Neural cell (in vitro differentiated cells): ENCODE data around the gene CPLX1. TPM values are rescaled to one million over a fixed set of nuclear protein-coding genes. Genes with fewer than 3 reads are reported as not detected.

ENCODE experiments used
- H2AFZ ChIP-seq: fragments of 200-600, 300-800 bp; sonication (generic), shearing (Covaris generic); 2 replicates; pipeline ENCODE4 v1.6.0; 2014; ENCODE audit warnings: low read depth, mild to moderate bottlenecking, antibody characterized with exemption, low read length, moderate library complexity
- H3F3A ChIP-seq: fragments of 200-600 bp; shearing (Covaris generic); 2 replicates; pipeline ENCODE4 v1.6.1; 2016; ENCODE audit warnings: mild to moderate bottlenecking, moderate library complexity, mixed read lengths, antibody characterized with exemption, low read length; ENCODE audit not compliant: insufficient read depth, poor library complexity, severe bottlenecking
- H3K27ac ChIP-seq: fragments of 200-600, 300-800 bp; sonication (generic), shearing (Covaris generic); 2 replicates; pipeline ENCODE4 v1.5.1; 2014; ENCODE audit warnings: mild to moderate bottlenecking, low read length, moderate library complexity
- H3K27me3 ChIP-seq: fragments of 300-800, 200-600 bp; sonication (generic), shearing (Covaris generic); 2 replicates; pipeline ENCODE4 v1.6.0; 2014; ENCODE audit warnings: mild to moderate bottlenecking, low read depth, low read length, moderate library complexity; ENCODE audit not compliant: insufficient read depth
- H3K36me3 ChIP-seq: fragments of 300-800, 200-600 bp; sonication (generic), shearing (Covaris generic); 2 replicates; pipeline ENCODE4 v1.5.1; 2014; ENCODE audit warnings: mild to moderate bottlenecking, antibody characterized with exemption, low read length, moderate library complexity; ENCODE audit not compliant: insufficient read depth
- H3K4me2 ChIP-seq: fragments of 300-800, 200-600 bp; sonication (generic), shearing (Covaris generic); 2 replicates; pipeline ENCODE4 v1.6.0; 2014; ENCODE audit warnings: mild to moderate bottlenecking, low read length
- H3K4me3 ChIP-seq: fragments of 300-800, 200-600 bp; sonication (generic), shearing (Covaris generic); 2 replicates; pipeline ENCODE4 v1.5.1; 2014; ENCODE audit warnings: mild to moderate bottlenecking, low read length, moderate library complexity
- H3K79me2 ChIP-seq: fragments of 200-600 bp; shearing (Covaris generic); replicated peaks from 2 replicates; pipeline ENCODE4 v1.6.0; 2014; ENCODE audit warnings: mild to moderate bottlenecking, low read length, moderate library complexity; ENCODE audit not compliant: insufficient read depth
- H3K9ac ChIP-seq: fragments of 300-800, 200-600 bp; sonication (generic), shearing (Covaris generic); 2 replicates; pipeline ENCODE4 v1.6.1; 2016; ENCODE audit warnings: mild to moderate bottlenecking, low read length, mixed read lengths
- H3K9me2 ChIP-seq: fragments of 200-600 bp; shearing (Covaris generic); 2 replicates; pipeline ENCODE4 v1.6.1; 2016; ENCODE audit warnings: mild to moderate bottlenecking, low read length, mixed read lengths; ENCODE audit not compliant: insufficient read depth
- H3K9me3 ChIP-seq: fragments of 200-600, 300-800 bp; sonication (generic), shearing (Covaris generic); 2 replicates; pipeline ENCODE4 v1.6.1; 2016; ENCODE audit warnings: mild to moderate bottlenecking, mixed run types, low read length, moderate library complexity, mixed read lengths
- H4K20me1 ChIP-seq: fragments of 200-600 bp; shearing (Covaris generic); 2 replicates; pipeline ENCODE4 v1.6.1; 2016; ENCODE audit warnings: mild to moderate bottlenecking, mixed run types; ENCODE audit not compliant: insufficient read depth
- CTCF ChIP-seq: fragments of 450-650 bp; IDR thresholded peaks from 2 replicates; pipeline ENCODE4 v1.5.1; 2014; ENCODE audit warnings: antibody characterized with exemption, mild to moderate bottlenecking, moderate library complexity; ENCODE audit not compliant: poor library complexity, severe bottlenecking
- EP300 ChIP-seq: fragments of 450-650 bp; conservative IDR thresholded peaks from 2 replicates; pipeline ENCODE4 v1.6.1; 2014; ENCODE audit warnings: antibody characterized with exemption, mild to moderate bottlenecking, moderate library complexity; ENCODE audit not compliant: poor library complexity, severe bottlenecking
- EZH2 ChIP-seq: fragments of 200-600, 300-800 bp; shearing (Covaris generic), sonication (generic); IDR thresholded peaks from 2 replicates; pipeline ENCODE4 v1.6.1; 2014; ENCODE audit warnings: antibody characterized with exemption, low read length, borderline replicate concordance, mild to moderate bottlenecking; ENCODE audit not compliant: insufficient read depth, poor library complexity, severe bottlenecking
- MXI1 ChIP-seq: fragments of 450-650 bp; conservative IDR thresholded peaks from 2 replicates; pipeline ENCODE4 v1.6.1; 2014; ENCODE audit warnings: antibody characterized with exemption, mild to moderate bottlenecking; ENCODE audit not compliant: poor library complexity, severe bottlenecking
- POLR2AphosphoS5 ChIP-seq: IDR thresholded peaks from 2 replicates; pipeline ENCODE4 v1.6.1; 2012
- RAD21 ChIP-seq: fragments of 450-650 bp; conservative IDR thresholded peaks from 2 replicates; pipeline ENCODE4 v1.6.1; 2014; ENCODE audit warnings: antibody characterized with exemption, mild to moderate bottlenecking, moderate library complexity
- REST ChIP-seq: IDR thresholded peaks from 2 replicates; pipeline ENCODE4 v1.6.1; 2012; ENCODE audit warnings: borderline replicate concordance
- SMC3 ChIP-seq: fragments of 450-650 bp; conservative IDR thresholded peaks from 2 replicates; pipeline ENCODE4 v1.6.1; 2014; ENCODE audit warnings: antibody characterized with exemption, mild to moderate bottlenecking, moderate library complexity; ENCODE audit not compliant: poor library complexity
- TAF1 ChIP-seq: IDR thresholded peaks from 2 replicates; pipeline ENCODE4 v1.6.1; 2012; ENCODE audit warnings: low read depth
- polyA plus RNA-seq: library from polyadenylated mRNA; depleted of rRNA; stranded (reverse); fragments of >200 nt; gene quantifications from 2 replicates; pipeline ENCODE4 v1.2.3, GENCODE V29; 2014

The CPLX1 gene
- polyA plus RNA-seq, 1 donor from 2014 or later, result 7.6 TPM

GRCh38 chr4:831483-831805, 5.5 kb upstream of the CPLX1 start:
- H3K27me3 ChIP-seq, result peaks cover 2% of the 10 kb centered on the region
- no peaks in the 10 kb centered on the region for H3K9me2 ChIP-seq
- H3K9ac ChIP-seq, result no peak overlapping the region
- H2AFZ ChIP-seq, result no peak overlapping the region
- no peak overlapping the region for H3K4me2 ChIP-seq
- no peak overlapping the region for H3K27ac ChIP-seq
- TF ChIP-seq POLR2AphosphoS5 (no peak), REST (no peak), SMC3 (no peak), MXI1 (no peak), CTCF (no peak), EZH2 (no peak), RAD21 (no peak), EP300 (no peak), TAF1 (no peak)
- H3F3A ChIP-seq, result no peaks in the 10 kb centered on the region
- H4K20me1 ChIP-seq, result no peaks in the 10 kb centered on the region
- H3K79me2 ChIP-seq, result no peaks in the 10 kb centered on the region
- no peaks in the 10 kb centered on the region for H3K9me3 ChIP-seq
- no peak overlapping the region for H3K4me3 ChIP-seq
- no peaks in the 10 kb centered on the region for H3K36me3 ChIP-seq

- Histone ChIP-seq H3K9ac (no peak overlapping the region), H3K27me3 (peaks cover 2% of the 10 kb centered on the region), H3K79me2 (no peaks in the 10 kb centered on the region), H3F3A (no peaks in the 10 kb centered on the region), H3K9me2 (no peaks in the 10 kb centered on the region), H3K4me3 (no peak overlapping the region), H2AFZ (no peak overlapping the region), H3K27ac (no peak overlapping the region), H4K20me1 (no peaks in the 10 kb centered on the region), H3K4me2 (no peak overlapping the region), H3K9me3 (no peaks in the 10 kb centered on the region), H3K36me3 (no peaks in the 10 kb centered on the region)
- no peak for TF ChIP-seq MXI1
- no peak for TF ChIP-seq TAF1
- no peak for TF ChIP-seq REST
- no peak for TF ChIP-seq RAD21
- no peak for TF ChIP-seq EZH2
- no peak for TF ChIP-seq CTCF
- no peak for TF ChIP-seq SMC3
- no peak for TF ChIP-seq EP300
- no peak for TF ChIP-seq POLR2AphosphoS5
Measured at GRCh38 chr4:830601-831482, 4.9 kb upstream of the CPLX1 start.
